Uterus (tissue), 2 donors: Measurements from ENCODE around the gene GFOD2.

Source experiments
- POLR2A ChIP-seq, 2 donors: fragments of 450-650 bp; IDR thresholded peaks; one replicate each; pipeline ENCODE4 v1.6.1; 2016; ENCODE audit warnings: antibody characterized with exemption in 2 of 2, mild to moderate bottlenecking in 1 of 2, moderate library complexity in 1 of 2
- TF ChIP-seq, protein P1 (sequence below), 4 experiments: fragments of 200-600 bp in 2 of 4; fragments of 450-650 bp in 2 of 4; sonication (generic) in 2 of 4; IDR thresholded peaks; one replicate each; pipeline ENCODE4 v1.5.1; 2016 to 2019; ENCODE audit warnings: antibody characterized with exemption in 4 of 4, mild to moderate bottlenecking in 2 of 4, moderate library complexity in 1 of 4

DNA sequence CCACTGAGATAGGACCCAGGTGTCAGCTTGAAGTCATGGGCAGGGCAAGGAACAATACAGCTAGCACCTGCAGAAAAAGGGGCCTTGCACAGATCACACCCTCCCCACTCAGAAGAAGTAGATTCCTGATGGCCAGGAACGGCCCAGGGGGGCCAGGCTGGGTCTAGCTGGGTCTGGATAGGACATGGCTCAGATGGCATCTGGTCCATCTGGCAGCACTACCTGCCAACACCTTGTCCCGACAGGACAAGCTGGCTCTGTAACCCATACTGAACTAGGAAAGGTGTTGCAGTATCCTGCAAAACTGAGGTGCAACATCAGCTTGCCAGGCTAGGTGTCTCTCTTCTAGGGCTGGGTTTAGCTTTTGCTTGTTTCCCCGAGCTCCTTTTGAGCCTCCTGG is 38.9 kb upstream of the GFOD2 start:
- TF ChIP-seq POLR2A (IDR thresholded peaks at IDR 0.05), result no peak
- TF ChIP-seq, protein P1, sequence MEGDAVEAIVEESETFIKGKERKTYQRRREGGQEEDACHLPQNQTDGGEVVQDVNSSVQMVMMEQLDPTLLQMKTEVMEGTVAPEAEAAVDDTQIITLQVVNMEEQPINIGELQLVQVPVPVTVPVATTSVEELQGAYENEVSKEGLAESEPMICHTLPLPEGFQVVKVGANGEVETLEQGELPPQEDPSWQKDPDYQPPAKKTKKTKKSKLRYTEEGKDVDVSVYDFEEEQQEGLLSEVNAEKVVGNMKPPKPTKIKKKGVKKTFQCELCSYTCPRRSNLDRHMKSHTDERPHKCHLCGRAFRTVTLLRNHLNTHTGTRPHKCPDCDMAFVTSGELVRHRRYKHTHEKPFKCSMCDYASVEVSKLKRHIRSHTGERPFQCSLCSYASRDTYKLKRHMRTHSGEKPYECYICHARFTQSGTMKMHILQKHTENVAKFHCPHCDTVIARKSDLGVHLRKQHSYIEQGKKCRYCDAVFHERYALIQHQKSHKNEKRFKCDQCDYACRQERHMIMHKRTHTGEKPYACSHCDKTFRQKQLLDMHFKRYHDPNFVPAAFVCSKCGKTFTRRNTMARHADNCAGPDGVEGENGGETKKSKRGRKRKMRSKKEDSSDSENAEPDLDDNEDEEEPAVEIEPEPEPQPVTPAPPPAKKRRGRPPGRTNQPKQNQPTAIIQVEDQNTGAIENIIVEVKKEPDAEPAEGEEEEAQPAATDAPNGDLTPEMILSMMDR (IDR thresholded peaks at IDR 0.05), result no peak
